ENCODE measurements around the gene GAN. TPM values are rescaled to one million over a fixed set of nuclear protein-coding genes. Genes with fewer than 3 reads are reported as not detected.

GAN gene
- total and polyA plus RNA-seq, 5 experiments from 2014 or later, result 2.1 to 12.0 (median 2.5) TPM

DNA sequence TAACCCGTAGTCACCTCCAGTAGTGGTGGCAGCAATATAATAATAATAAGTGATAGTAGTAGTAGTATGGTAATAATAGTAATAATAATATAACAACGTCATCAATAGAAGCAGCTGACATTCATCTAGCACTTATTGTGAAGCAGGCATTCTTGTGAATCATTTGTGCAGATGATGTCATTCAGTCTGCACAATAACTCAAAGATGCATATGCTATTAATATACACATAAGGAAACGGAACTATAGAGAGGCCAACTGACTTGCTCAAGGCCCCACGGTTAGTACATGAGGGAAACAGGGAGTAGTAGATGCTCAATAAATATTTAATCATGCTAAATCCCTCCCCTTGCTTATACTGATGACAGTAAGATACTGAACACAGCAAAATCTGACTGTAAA is 35.4 kb upstream of the GAN start:
- Mint-ChIP-seq H3K9me3 (no peaks in the 10 kb centered on the region), H3K27ac (no peak overlapping the region), H3K36me3 (no peaks in the 10 kb centered on the region), H3K27me3 (peaks cover 0 to 1% (median 0%) of the 10 kb centered on the region in 5 donors), H3K4me1 (no peaks in the 10 kb centered on the region), H3K4me3 (no peak overlapping the region)
- ATAC-seq (no peak), DNase-seq (no peak)
- POLR2A ChIA-PET, result no interaction called here

DNA sequence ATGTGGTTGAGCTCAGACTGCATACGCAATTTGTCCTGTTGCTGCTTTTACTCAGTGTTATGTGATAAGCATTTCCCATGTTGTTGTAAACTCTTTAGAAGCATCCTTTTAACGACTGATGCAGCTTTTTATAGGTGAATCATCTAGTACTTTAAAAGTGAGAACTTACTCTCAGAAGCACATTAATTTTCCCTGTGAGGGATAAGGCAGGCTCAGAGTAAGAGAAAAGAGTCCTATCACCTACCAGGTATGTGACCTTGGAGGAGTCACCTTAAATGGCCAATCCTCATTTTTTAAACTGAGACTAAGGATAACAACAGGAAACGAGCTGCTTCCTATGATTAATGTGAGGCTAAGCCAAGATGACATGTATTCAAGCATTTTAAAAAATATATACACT is 34.4 kb upstream of the GAN start:
- Mint-ChIP-seq H3K4me3 (no peak overlapping the region), H3K27ac (no peak overlapping the region), H3K4me1 (no peaks in the 10 kb centered on the region), H3K27me3 (peaks cover 0 to 1% (median 0%) of the 10 kb centered on the region in 5 donors), H3K9me3 (no peaks in the 10 kb centered on the region), H3K36me3 (no peaks in the 10 kb centered on the region)
- DNase-seq (no peak), ATAC-seq (no peak)
- POLR2A ChIA-PET, result no interaction called here

DNA sequence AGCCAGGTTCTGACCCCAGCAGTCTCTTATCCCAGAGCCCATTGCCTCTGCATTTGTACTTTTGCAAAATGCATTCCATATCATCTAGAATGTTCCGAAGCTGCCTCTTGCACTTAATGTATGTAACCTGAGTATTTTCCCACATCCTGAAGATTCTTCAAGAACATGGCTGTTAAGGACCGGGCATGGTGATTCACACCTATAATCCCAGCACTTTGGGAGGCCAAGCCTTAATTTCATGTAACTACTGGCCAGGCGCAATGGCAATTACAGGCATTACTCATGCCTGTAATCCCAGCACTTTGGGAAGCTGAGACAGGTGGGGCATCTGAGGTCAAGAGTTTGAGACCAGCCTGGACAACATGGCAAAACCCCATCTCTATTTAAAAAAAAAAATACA is 31.7 kb upstream of the GAN start:
- DNase-seq (no peak), ATAC-seq (no peak)
- Mint-ChIP-seq H3K4me3 (no peak overlapping the region), H3K36me3 (no peaks in the 10 kb centered on the region), H3K9me3 (no peaks in the 10 kb centered on the region), H3K27ac (no peak overlapping the region), H3K27me3 (peaks cover 0 to 3% (median 0%) of the 10 kb centered on the region in 5 donors), H3K4me1 (no peaks in the 10 kb centered on the region)
- POLR2A ChIA-PET, result no interaction called here

DNA sequence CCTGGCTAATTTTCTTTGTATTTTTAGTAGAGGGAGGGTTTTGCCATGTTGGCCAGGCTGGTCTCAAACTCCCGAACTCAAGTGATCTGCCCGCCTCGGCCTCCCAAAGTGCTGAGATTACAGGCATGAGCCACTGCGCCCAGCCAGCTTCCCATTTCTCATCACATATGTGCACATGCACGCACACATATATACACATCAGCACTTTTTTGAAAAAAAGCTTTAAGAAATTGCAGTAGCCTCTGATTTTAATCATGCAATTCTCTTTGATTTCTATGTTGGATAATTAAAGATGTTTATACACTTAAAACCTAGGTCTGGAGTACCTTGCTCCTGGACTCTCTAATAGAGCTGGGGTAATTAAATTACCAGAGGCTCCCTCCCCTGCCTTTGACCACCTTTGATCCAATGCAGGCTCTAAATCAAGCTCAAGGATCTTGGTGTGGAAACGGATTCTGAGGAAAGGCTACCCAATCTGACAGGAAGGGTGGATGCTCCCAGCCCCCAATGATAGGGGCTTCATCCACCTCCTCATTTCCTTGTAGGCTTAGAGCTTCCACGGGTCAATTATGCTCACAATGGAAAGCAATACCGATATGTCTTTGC is 29.7 kb upstream of the GAN start:
- no peak overlapping the region for H3K4me3 Mint-ChIP-seq
- POLR2A ChIA-PET, result no interaction called here
- H3K36me3 Mint-ChIP-seq, result no peaks in the 10 kb centered on the region
- H3K4me1 Mint-ChIP-seq, result no peaks in the 10 kb centered on the region
- no peak for ATAC-seq
- no peak for DNase-seq
- H3K9me3 Mint-ChIP-seq, result no peaks in the 10 kb centered on the region
- peaks cover 0 to 6% (median 3%) of the 10 kb centered on the region in 5 donors for H3K27me3 Mint-ChIP-seq
- H3K27ac Mint-ChIP-seq, result no peak overlapping the region

DNA sequence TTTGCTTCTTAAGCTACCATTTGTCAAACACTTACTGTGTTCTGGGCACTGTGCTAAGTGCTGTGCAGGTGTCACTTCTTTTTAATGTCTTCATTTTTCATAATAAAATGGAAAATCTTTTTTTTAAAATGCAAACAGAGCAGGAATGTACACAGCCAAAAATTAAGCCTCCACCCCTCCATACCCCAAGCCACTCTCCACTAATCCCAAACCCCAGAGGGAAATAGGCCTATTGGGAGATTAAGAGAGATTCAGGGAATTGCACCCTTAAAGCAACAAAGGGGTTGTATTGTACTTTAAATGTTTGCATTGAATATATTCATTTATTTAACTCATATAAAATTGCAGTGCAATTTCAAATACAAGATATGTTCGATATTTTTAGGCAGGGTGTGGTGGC is 28.6 kb upstream of the GAN start:
- POLR2A ChIA-PET, result no interaction called here
- DNase-seq, result no peak
- Mint-ChIP-seq H3K27me3 (peaks cover 1 to 15% (median 6%) of the 10 kb centered on the region in 5 donors), H3K27ac (no peak overlapping the region), H3K36me3 (no peaks in the 10 kb centered on the region), H3K4me1 (no peaks in the 10 kb centered on the region), H3K4me3 (no peak overlapping the region), H3K9me3 (no peaks in the 10 kb centered on the region)
- no peak for ATAC-seq

DNA sequence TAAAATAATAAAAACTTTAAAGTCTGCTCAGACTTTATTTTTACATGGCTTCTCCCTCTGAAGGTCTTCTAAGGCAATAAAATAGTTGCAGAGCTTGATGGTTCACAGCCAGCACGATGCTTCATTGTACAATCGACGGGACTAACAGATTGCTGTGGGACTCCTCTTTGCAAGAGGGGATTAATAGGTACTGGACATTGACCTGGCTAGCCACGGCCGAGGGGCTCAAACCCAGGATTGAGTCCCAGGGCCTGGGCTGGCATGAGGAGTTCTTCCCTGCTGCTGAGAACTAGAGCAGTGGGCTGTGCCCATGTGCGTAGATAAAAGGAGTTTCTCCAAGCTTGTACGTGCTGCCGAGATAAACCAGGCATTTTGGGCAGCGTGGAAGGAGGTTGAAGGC is 23.6 kb upstream of the GAN start:
- ATAC-seq, result no peak
- no peak for DNase-seq
- no peaks in the 10 kb centered on the region for H3K9me3 Mint-ChIP-seq
- H3K36me3 Mint-ChIP-seq, result peaks cover 0 to 2% (median 0%) of the 10 kb centered on the region in 3 donors
- no peak overlapping the region for H3K4me3 Mint-ChIP-seq
- POLR2A ChIA-PET, result no interaction called here
- no peaks in the 10 kb centered on the region for H3K4me1 Mint-ChIP-seq
- H3K27me3 Mint-ChIP-seq, result peaks cover 8 to 43% (median 19%) of the 10 kb centered on the region in 5 donors
- peak overlapping the region in 1 of 10 donors; percentile 19 for H3K27ac Mint-ChIP-seq

DNA sequence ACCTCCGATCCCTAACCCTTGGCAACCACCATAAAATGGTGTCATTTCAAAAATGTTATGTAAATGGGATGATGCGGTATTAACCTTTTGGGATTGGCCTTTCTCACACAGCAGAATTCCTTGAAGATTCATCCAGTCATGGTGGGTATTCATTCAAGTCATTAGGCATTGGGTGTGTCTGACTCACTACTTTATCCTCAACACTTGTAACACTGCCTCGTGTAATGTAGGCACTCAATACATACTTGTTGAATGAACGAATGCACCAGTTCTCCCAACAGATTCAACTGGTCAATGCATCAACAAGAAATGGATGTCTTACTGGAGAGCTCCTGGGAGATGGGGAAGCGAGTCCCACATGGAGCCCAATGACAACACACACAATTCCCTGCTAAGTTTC is 21.8 kb upstream of the GAN start:
- Mint-ChIP-seq H3K27ac (no peak overlapping the region), H3K4me1 (no peaks in the 10 kb centered on the region), H3K4me3 (no peak overlapping the region), H3K27me3 (peaks cover 8 to 45% (median 19%) of the 10 kb centered on the region in 5 donors), H3K9me3 (peaks cover 0 to 3% (median 0%) of the 10 kb centered on the region in 9 donors), H3K36me3 (peaks cover 0 to 2% (median 0%) of the 10 kb centered on the region in 3 donors)
- POLR2A ChIA-PET, result no interaction called here
- DNase-seq, result no peak
- no peak for ATAC-seq

DNA sequence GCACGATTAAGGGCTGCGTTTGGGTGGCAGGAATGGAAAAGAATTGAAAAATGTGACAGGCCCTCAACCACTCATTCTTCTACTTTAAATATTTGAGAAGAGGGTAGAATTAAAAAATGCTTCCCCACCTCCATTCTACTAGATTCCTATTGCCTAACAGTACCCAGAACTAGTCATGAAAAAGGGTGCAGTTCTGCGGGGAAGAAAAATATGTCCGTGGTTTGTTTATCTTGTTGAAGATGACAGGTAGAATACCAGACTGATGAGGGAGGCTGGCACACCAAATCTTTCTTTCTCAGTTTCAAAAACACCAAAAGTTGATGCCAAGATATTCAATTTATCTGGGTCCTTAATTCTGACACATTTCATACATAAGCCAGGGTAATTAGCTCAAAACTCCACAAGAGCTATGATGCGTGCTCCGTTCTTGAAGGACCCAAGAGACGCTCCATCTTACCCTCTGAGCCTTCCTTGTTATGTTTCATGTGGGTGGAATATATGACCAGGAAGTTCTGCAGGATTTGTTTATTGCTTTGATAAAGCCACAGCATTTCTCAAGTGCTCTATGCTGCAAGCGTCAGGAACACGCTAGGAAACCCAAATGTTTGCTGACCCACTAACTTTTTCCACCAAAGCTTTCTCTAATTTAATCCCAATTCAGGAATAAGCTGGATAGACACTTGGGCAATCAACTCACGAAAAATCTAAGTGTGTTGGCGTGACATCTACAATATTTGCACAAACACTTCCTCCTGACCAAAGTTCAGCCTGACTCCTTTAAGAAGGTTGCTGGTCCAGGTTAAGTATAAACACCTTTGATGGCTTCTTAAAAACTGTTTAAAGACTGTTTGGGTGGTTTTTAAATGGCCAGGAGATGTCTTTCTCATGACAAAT is 20.6 kb upstream of the GAN start:
- H3K9me3 Mint-ChIP-seq, result peaks cover 0 to 3% (median 0%) of the 10 kb centered on the region in 9 donors
- H3K36me3 Mint-ChIP-seq, result peaks cover 0 to 2% (median 0%) of the 10 kb centered on the region in 3 donors
- no peak overlapping the region for H3K27ac Mint-ChIP-seq
- ATAC-seq (no peak), DNase-seq (no peak)
- H3K4me1 Mint-ChIP-seq, result no peaks in the 10 kb centered on the region
- POLR2A ChIA-PET, result no interaction called here
- H3K27me3 Mint-ChIP-seq, result peaks cover 8 to 42% (median 19%) of the 10 kb centered on the region in 5 donors
- no peak overlapping the region for H3K4me3 Mint-ChIP-seq

DNA sequence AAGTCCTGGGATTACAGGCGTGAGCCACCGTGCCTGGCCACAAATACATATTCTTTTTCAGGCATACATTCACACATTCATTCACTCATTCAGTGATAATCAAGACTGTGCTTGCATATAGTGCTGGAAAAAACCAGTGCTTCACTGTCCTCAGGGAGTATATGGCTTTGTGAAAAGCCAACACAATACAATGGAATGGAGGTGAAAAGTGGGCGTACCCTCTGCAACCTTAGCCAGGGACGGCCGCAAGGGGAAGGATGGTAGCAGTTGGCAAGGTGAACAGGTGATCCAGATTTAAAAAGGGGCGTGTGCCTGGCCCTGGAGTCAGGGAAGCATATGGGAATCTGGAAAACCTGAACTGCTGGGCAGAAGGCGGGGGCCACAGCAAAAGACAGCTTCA is 18.1 kb upstream of the GAN start:
- ATAC-seq (no peak), DNase-seq (no peak)
- H3K9me3 Mint-ChIP-seq, result peaks cover 0 to 3% (median 0%) of the 10 kb centered on the region in 9 donors
- H3K4me3 Mint-ChIP-seq, result no peak overlapping the region
- peaks cover 0 to 2% (median 0%) of the 10 kb centered on the region in 4 donors for H3K4me1 Mint-ChIP-seq
- no peak overlapping the region for H3K27ac Mint-ChIP-seq
- H3K27me3 Mint-ChIP-seq, result peaks cover 8 to 25% (median 13%) of the 10 kb centered on the region in 5 donors
- H3K36me3 Mint-ChIP-seq, result peaks cover 0 to 2% (median 0%) of the 10 kb centered on the region in 3 donors
- POLR2A ChIA-PET, result no interaction called here

DNA sequence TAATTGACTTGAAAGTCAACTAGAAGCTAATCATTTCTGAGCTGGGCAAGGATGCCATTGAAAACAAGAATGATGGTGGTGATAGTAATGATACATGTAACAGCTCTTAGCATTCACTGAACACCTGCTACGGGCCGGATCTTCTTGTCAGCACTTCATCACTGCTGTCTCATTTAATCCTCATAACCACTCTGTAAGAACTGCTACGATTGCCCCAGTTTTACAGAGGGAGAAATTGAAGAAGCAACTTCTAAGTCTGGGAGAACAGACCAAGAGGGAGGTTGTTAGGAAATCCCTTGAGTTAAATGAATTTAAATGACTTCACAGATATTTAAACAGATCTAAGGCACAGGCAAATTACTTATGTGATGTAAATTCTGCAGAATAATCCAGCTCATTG is 7.0 kb upstream of the GAN start:
- Mint-ChIP-seq H3K9me3 (no peaks in the 10 kb centered on the region), H3K27ac (peak overlapping the region in 2 of 10 donors; percentile 12 to 66), H3K36me3 (peaks cover 2 to 11% (median 5%) of the 10 kb centered on the region in 3 donors), H3K4me3 (no peak overlapping the region), H3K27me3 (no peaks in the 10 kb centered on the region), H3K4me1 (peaks cover 14 to 35% (median 23%) of the 10 kb centered on the region in 4 donors)
- ATAC-seq, result no peak
- POLR2A ChIA-PET, result no interaction called here
- DNase-seq, result no peak

DNA sequence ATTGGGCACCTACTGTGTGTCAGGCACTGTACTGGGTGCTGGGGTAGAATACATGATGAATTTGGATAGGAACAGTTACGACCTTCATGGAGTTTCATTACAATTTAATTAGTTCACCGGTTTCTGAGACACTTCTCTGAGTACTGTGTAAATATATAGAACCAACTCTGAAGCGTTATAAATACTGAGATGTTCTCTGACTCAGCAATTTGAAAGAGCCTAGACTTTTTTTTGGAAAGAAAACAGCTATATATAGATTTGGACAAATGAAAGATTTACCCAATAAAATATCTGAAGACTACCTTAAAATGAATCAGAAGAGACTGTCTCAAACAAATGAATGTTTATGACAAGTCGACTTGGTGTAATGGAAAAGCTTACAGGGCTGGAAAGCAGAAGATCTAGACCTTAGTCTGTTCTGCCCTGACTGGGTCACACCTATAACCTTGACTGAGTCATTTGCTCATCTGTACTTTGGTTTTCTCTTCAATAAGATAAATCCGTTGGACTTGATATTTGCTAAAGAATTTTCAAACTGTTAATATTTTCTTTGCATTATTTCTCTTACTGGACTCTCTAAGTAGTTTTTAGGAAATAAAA is 4.6 kb upstream of the GAN start:
- H3K4me1 Mint-ChIP-seq, result peaks cover 25 to 56% (median 41%) of the 10 kb centered on the region in 4 donors
- ATAC-seq (no peak), DNase-seq (no peak)
- H3K4me3 Mint-ChIP-seq, result no peak overlapping the region
- H3K36me3 Mint-ChIP-seq, result peaks cover 0 to 11% (median 0%) of the 10 kb centered on the region in 3 donors
- H3K27me3 Mint-ChIP-seq, result no peaks in the 10 kb centered on the region
- no peak overlapping the region for H3K27ac Mint-ChIP-seq
- no peaks in the 10 kb centered on the region for H3K9me3 Mint-ChIP-seq
- POLR2A ChIA-PET, result no interaction called here

DNA sequence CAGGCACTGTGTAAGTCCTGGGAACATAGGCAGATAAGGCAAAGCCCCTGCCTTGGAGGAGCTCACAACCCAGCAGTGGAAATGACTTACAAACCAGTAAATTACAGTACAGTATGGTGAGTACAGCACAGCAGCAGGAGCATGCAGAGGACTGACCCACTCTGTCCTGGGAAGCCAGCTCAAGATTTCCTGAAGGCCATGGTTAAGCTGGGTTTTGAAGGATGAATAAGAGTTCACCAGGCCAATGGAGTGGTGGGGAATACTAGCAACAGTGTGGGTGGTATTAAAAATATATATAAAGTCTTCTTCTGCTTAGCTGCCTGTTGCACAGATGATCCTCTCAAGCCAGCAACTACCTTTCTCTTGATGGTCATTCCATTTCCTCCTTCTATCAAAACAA is 3.0 kb upstream of the GAN start:
- Mint-ChIP-seq H3K9me3 (no peaks in the 10 kb centered on the region), H3K4me3 (peak overlapping the region in 3 of 10 donors; percentile 4 to 12 (median 6)), H3K27me3 (no peaks in the 10 kb centered on the region), H3K36me3 (peaks cover 0 to 11% (median 0%) of the 10 kb centered on the region in 3 donors), H3K4me1 (peaks cover 25 to 63% (median 50%) of the 10 kb centered on the region in 4 donors), H3K27ac (peak overlapping the region in 6 of 10 donors; percentile 2 to 78 (median 24))
- no peak for ATAC-seq
- POLR2A ChIA-PET, result no interaction called here
- no peak for DNase-seq

Measured in naive thymus-derived CD8-positive, alpha-beta T cell (primary cell).